ENCODE measurements around the gene UPF1. TPM values are rescaled to one million over a fixed set of nuclear protein-coding genes. Genes with fewer than 3 reads are reported as not detected.
"Not testable (repeated sequence)": the region's sequence is repeated elsewhere in the genome, so short reads cannot be mapped to it uniquely, and the experiment has no call there.

The UPF1 gene
- total RNA-seq, 1 donor from 2014 or later = 46.5 TPM

GRCh38 chr19:18899624-18900560 lies 68.1 kb downstream of the UPF1 start:
- no peak for DNase-seq (ENCODE audit: low read depth)
- TF ChIP-seq, protein P1, sequence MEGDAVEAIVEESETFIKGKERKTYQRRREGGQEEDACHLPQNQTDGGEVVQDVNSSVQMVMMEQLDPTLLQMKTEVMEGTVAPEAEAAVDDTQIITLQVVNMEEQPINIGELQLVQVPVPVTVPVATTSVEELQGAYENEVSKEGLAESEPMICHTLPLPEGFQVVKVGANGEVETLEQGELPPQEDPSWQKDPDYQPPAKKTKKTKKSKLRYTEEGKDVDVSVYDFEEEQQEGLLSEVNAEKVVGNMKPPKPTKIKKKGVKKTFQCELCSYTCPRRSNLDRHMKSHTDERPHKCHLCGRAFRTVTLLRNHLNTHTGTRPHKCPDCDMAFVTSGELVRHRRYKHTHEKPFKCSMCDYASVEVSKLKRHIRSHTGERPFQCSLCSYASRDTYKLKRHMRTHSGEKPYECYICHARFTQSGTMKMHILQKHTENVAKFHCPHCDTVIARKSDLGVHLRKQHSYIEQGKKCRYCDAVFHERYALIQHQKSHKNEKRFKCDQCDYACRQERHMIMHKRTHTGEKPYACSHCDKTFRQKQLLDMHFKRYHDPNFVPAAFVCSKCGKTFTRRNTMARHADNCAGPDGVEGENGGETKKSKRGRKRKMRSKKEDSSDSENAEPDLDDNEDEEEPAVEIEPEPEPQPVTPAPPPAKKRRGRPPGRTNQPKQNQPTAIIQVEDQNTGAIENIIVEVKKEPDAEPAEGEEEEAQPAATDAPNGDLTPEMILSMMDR (conservative IDR thresholded peaks at IDR 0.05; ENCODE audit: low read depth, low read length) = no peak

DNA sequence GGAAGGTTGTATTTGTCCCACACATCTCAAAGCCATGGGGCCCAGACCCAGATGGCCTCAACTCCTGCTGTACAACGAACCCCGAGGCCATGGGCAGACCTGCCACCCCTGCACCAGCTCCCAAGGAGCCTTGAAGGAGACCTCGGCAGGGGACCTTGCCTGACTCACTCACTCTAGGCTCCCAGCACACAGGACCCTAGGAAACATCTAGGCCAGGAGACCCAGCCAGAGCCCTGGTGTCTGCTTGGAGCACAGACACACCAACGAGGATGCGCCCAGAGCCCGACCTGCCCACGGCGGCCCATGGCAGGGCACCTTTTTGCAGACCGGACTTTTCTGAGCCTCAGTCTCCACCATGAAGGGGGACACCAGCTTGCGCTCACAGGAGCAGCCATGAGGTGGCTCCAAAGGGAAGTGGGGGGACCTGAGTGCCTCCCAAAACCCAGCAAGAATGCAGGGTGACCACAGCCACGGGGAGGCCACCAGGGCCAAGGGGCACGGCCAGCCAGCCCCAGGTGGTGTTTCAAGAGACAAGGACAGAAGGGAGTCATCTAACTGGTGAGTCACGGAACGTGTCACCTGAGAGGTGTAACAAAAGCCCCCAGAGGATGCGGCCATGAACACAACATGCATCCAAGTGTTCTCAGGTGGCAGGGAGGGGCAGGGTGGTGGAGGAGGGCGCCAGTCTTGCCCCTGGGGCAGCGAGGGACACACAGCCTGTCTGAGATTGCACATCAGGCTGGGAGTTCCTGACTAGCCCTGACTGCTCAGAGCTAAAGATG lies 69.1 kb downstream of the UPF1 start:
- DNase-seq (ENCODE audit: low read depth) = no peak
- no peak overlapping the region for H3K4me3 ChIP-seq (ENCODE audit: low read depth, low read length)
- TF ChIP-seq, protein P1 (conservative IDR thresholded peaks at IDR 0.05; ENCODE audit: low read depth, low read length) = no peak

More at GRCh38 chr19:18899624-18900560, 68.1 kb downstream of the UPF1 start:
- no peak overlapping the region for H3K4me3 ChIP-seq (ENCODE audit: low read depth, low read length)

DNA sequence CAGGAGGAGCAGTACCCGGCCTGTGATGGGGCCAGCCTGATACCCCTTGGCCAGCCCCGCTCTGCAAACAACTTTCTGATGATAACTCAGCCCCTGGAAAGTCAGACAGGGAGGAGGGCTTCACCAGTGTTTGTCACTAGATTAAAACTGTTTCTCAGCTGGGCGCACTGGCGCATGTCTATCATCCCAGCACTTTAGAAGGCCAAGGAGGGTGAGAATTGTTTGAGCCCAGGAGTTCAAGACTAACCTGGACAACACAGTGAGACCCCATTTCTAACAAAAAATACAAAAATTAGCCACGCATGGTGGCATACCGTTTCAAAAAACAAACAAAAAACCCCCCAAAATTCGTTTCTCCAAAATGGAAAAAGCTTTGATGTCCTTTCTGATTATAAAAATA lies 69.7 kb downstream of the UPF1 start:
- DNase-seq (ENCODE audit: low read depth) = no peak
- TF ChIP-seq, protein P1 (conservative IDR thresholded peaks at IDR 0.05; ENCODE audit: low read depth, low read length) = no peak
- no peak overlapping the region for H3K4me3 ChIP-seq (ENCODE audit: low read depth, low read length)

DNA sequence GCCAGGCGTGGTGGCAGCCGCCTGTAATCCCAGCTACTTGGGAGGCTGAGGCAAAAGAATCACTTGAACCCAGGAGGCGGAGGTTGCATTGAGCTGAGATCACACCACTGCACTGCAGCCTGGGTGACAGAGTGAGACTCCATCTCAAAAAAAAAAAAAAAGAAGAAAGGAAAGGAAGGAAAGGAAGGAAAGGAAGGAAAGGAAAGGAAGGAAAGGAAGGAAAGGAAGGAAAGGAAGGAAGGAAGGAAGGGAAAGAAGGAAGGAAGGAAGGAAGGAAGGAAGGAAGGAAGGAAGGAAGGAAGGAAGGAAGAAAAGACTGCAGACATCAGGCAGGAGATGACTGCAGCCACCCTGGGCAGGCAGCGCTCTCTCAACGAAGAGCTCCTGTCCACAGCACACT lies 70.8 kb downstream of the UPF1 start:
- H3K4me3 ChIP-seq (ENCODE audit: low read depth, low read length); DNase-seq (ENCODE audit: low read depth): not testable (repeated sequence)

- TF ChIP-seq, protein P1 (conservative IDR thresholded peaks at IDR 0.05; ENCODE audit: low read depth, low read length) = no peak
- H3K4me3 ChIP-seq (ENCODE audit: low read depth, low read length) = no peak overlapping the region
- no peak for DNase-seq (ENCODE audit: low read depth)
Measured at GRCh38 chr19:18903156-18904037, 71.6 kb downstream of the UPF1 start.

DNA sequence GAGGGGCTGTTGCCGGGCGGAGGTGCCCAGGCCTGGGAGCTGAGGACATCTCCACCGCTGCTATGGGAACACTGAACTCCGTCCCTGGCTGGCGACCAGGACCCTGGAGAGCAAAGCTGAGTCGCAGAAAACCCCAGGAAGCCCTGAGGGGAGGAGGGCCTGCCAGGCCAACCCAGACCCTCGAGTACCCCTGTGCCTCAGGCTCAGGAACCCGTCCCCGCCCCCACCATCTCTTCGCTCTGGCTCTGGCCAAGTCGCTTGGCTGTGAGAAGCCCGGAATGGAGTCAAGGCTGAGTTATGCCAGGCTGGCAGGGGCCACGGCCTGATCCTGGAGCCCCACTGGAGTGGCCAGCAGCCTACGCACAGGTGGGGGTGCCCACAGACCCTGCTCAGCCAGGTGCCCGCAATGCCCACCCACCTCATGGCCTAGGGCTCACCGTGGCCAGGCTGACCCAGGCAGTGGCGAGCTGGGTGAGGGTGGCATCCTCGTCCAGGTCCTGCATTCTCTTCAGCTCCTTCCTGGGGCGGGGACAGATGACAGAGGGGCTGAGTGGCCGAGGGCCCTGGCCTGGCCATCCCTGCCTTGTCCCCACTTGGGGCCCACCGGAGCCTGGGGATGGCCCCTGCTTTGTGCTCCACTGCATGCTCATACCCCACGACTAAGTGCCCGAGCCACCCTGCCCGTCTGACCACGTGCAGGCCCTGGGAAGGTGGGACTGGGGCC lies 72.7 kb downstream of the UPF1 start:
- no peak overlapping the region for H3K4me3 ChIP-seq (ENCODE audit: low read depth, low read length)
- DNase-seq (ENCODE audit: low read depth) = no peak
- TF ChIP-seq, protein P1 (conservative IDR thresholded peaks at IDR 0.05; ENCODE audit: low read depth, low read length) = no peak
